Bronchial epithelial cell (primary cell): ENCODE results near the gene ADPRM. TPM values are rescaled to one million over a fixed set of nuclear protein-coding genes. Genes with fewer than 3 reads are reported as not detected.

Source experiments
- DNase-seq: peaks from one replicate; pipeline ENCODE4 v3.0.0-alpha.2; 2010; ENCODE audit warnings: low read depth
- FAIRE-seq: peaks from 2 replicates; lab custom pipeline; 2011; peaks lifted over from hg19 to GRCh38; lab: Jason Lieb, UNC
- H3K27me3 ChIP-seq: 2 replicates; pipeline ENCODE4 v1.5.1; 2011; ENCODE audit warnings: low read length; ENCODE audit not compliant: control insufficient read depth, insufficient read depth
- H3K36me3 ChIP-seq: 2 replicates; pipeline ENCODE4 v1.5.1; 2011; ENCODE audit warnings: low read length; ENCODE audit not compliant: control insufficient read depth, insufficient read depth
- H3K4me3 ChIP-seq: 2 replicates; pipeline ENCODE4 v1.5.1; 2011; ENCODE audit warnings: mild to moderate bottlenecking, low read depth, low read length, control low read depth
- total RNA-seq: library from RNA; depleted of rRNA; stranded (reverse); fragments of >200 nt; gene quantifications from 2 replicates; pipeline ENCODE4 v1.2.1, GENCODE V29; 2014
- TF ChIP-seq, protein P1 (sequence below): IDR thresholded peaks from 2 replicates; pipeline ENCODE4 v1.5.1; 2011; ENCODE audit warnings: mild to moderate bottlenecking, moderate library complexity, low read length, control low read depth, inconsistent platforms; ENCODE audit not compliant: insufficient read depth, severe bottlenecking

The ADPRM gene, protein sequence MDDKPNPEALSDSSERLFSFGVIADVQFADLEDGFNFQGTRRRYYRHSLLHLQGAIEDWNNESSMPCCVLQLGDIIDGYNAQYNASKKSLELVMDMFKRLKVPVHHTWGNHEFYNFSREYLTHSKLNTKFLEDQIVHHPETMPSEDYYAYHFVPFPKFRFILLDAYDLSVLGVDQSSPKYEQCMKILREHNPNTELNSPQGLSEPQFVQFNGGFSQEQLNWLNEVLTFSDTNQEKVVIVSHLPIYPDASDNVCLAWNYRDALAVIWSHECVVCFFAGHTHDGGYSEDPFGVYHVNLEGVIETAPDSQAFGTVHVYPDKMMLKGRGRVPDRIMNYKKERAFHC
- 14.1 and 20.5 TPM in 2 replicates for total RNA-seq

DNA sequence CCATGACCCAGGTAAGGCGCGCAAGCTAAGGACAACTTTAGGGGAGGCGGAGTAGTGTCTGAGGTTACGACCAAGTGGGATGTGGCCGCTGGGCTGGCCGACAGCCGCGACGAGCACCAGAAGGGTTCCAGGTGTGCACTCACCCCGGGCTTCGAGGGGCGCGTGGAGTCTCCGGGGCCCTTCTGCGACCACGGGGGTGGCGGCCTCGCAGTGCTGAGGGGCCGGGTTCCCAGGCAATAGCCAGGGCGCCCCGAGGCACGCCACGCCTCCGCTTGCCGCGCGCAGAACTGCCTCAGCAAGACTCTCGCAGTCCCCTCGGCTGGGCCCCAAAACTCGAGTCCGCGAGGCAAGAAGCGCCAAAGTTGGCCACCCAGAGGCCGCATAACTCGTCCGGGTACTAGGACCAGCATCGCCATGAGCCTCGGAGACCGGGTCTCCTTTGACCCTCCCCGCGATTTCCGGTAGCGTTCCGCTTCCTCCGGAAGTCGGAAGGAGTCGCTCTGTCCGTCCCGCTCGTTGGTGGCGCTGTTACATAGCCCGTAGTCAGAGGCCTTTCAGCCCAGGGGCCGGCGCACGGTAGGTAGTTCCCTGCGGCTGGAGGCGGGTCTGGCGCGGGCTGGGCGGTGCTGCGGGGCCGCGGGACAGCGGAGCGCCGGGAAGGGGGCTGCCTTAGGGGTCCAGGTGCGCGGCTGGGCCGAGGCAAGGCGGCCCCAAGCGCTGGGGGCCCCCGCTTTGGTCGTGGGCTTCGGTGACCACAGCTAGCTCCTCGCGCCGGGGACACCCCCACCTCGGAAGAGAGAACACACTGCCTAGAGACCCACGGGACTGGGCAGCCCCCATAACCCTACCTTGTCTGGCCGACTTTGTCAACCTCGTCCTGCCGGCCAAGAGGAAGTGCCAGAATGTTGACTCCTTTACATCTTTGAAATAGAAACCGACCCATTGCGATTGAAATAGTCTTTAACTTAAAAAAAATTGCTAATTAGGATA, at the start of gene ADPRM, which contains the start of gene SCO1:
TSS of gene ADPRM (plus strand) at position 503 of the 990 bp plus-strand sequence. CDS start 7,333 bp downstream, outside the sequence.
TSS of gene SCO1 (minus strand) at position 442 of the 990 bp plus-strand sequence. CDS start at position 416, 26 bp downstream.
- DNase-seq: peak; percentile 83
- H3K27me3 ChIP-seq: no peaks in the 10 kb centered on the region
- H3K36me3 ChIP-seq: peaks cover 8% of the 10 kb centered on the region
- no peak for FAIRE-seq
- H3K4me3 ChIP-seq: peak within 1 kb of the TSS; percentile 92
- TF ChIP-seq, protein P1, sequence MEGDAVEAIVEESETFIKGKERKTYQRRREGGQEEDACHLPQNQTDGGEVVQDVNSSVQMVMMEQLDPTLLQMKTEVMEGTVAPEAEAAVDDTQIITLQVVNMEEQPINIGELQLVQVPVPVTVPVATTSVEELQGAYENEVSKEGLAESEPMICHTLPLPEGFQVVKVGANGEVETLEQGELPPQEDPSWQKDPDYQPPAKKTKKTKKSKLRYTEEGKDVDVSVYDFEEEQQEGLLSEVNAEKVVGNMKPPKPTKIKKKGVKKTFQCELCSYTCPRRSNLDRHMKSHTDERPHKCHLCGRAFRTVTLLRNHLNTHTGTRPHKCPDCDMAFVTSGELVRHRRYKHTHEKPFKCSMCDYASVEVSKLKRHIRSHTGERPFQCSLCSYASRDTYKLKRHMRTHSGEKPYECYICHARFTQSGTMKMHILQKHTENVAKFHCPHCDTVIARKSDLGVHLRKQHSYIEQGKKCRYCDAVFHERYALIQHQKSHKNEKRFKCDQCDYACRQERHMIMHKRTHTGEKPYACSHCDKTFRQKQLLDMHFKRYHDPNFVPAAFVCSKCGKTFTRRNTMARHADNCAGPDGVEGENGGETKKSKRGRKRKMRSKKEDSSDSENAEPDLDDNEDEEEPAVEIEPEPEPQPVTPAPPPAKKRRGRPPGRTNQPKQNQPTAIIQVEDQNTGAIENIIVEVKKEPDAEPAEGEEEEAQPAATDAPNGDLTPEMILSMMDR: peak; percentile 67

DNA sequence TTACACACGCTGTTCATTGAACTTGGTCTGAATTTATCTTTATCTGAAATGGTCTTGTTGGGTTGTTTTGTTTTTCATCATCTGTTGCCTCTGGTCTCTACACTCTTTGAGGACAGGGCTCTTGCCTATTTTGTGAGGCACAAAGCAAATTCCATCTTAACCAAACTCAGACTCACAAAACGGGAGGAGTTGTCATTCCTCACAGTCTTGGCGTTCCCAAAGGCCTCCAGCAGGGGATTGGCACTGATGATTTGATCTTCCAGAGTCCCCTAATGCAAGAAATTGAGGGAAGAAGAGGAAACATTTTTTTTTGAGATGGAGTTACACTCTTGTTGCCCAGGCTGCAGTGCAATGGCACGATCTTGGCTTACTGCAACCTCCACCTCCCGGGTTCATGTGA, 49.0 kb upstream of the ADPRM start:
- H3K36me3 ChIP-seq: no peaks in the 10 kb centered on the region
- TF ChIP-seq, protein P1: no peak
- no peak for FAIRE-seq
- H3K4me3 ChIP-seq: no peak overlapping the region
- H3K27me3 ChIP-seq: no peaks in the 10 kb centered on the region
- no peak for DNase-seq

DNA sequence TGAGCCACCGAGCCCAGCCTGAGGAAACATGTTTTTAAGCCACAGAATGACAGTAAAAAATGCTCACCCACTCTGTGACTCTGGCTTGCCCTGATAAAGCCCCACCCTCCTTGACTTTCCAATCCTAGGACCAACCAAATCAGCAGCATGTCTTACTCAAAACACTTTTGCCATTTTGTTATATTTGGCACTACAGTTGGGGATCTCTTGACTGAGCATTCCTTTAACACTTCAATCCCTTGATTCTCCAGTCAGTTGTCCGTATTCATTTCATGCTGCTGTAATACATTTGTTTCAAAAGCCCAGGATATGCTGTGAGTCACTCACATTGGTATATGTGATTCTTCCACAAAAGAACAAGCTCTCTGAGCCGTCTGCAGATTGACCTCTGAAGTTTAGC, 48.4 kb upstream of the ADPRM start:
- Histone ChIP-seq H3K27me3 (no peaks in the 10 kb centered on the region), H3K36me3 (no peaks in the 10 kb centered on the region), H3K4me3 (no peak overlapping the region)
- TF ChIP-seq, protein P1: no peak
- FAIRE-seq: no peak
- peak; percentile 5 for DNase-seq

DNA sequence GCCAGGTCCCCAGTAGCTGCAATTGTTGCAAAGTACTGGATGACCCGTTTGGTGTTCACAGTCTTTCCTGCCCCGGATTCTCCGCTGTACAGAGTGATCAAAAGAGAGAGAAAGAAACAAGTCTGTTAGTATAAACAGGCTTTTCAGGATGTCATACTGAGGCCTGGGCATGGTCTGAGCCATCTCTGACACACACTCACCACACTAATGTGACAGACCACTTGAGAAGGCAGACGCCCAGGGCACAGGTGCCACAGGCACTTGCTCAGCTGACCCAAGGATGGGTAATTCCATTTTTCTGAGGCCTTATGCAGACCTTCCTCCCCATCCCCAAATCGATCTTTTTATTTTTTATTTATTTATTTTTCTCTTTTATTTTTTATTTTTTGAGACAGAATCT, 47.8 kb upstream of the ADPRM start:
- Histone ChIP-seq H3K36me3 (no peaks in the 10 kb centered on the region), H3K4me3 (no peak overlapping the region), H3K27me3 (no peaks in the 10 kb centered on the region)
- DNase-seq (no peak), FAIRE-seq (no peak)
- TF ChIP-seq, protein P1: no peak

DNA sequence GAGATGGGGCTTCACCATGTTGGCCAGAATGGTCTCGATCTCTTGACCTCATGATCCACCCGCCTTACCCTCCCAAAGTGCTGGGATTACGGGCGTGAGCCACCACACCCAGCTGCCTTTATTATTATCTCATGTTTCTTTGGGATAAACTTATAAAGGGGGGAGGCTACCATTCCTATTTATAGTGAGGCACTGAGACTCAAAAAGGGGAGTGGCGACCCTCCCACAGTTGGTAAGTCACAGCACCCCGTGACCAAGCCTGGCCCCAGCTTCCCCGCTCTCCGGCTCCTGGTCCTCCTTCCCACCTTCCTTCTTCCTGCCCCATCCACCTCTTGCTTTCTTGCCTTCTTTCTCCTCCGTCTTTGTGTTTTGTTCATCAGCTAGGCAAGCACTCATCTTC, 45.5 kb upstream of the ADPRM start:
- no peaks in the 10 kb centered on the region for H3K36me3 ChIP-seq
- no peak for DNase-seq
- TF ChIP-seq, protein P1: no peak
- no peaks in the 10 kb centered on the region for H3K27me3 ChIP-seq
- FAIRE-seq: no peak
- H3K4me3 ChIP-seq: no peak overlapping the region
